Activated T-helper 1 cell treated with Interleukin-2 at 50 U/mL for 16 hours (primary cell): ENCODE measurements around the gene IRF8.
"Not testable (repeated sequence)": the region's sequence is repeated elsewhere in the genome, so short reads cannot be mapped to it uniquely, and the experiment has no call there.

Source experiments
- DNase-seq: peaks from one replicate; pipeline ENCODE4 v3.0.0-alpha.2; 2020; ENCODE audit warnings: low read depth

Gene IRF8

GRCh38 chr16:85868495-85868894 lies 30.5 kb upstream of the IRF8 start:
- DNase-seq: no peak

GRCh38 chr16:85869206-85869605 lies 29.8 kb upstream of the IRF8 start:
- DNase-seq: no peak

GRCh38 chr16:85869785-85870558 lies 29.0 kb upstream of the IRF8 start:
- DNase-seq: no peak

- DNase-seq: no peak
These were observed 27.2 kb upstream of the IRF8 start for GRCh38 chr16:85871756-85872155.

GRCh38 chr16:85872734-85873133 lies 26.2 kb upstream of the IRF8 start:
- no peak for DNase-seq

- DNase-seq: no peak
These were observed 25.8 kb upstream of the IRF8 start for GRCh38 chr16:85873153-85873552.

GRCh38 chr16:85874031-85874430 lies 24.9 kb upstream of the IRF8 start:
- not testable (repeated sequence) for DNase-seq

GRCh38 chr16:85878407-85878806 lies 20.6 kb upstream of the IRF8 start:
- DNase-seq: no peak

- no peak for DNase-seq
These were observed 20.1 kb upstream of the IRF8 start for GRCh38 chr16:85878875-85879274.

- no peak for DNase-seq
These were observed 19.4 kb upstream of the IRF8 start for GRCh38 chr16:85879549-85879948.

- DNase-seq: no peak
These were observed 18.8 kb upstream of the IRF8 start for GRCh38 chr16:85879975-85880831.

- DNase-seq: no peak
These were observed 18.1 kb upstream of the IRF8 start for GRCh38 chr16:85880861-85881260.

- DNase-seq: no peak
These were observed 17.5 kb upstream of the IRF8 start for GRCh38 chr16:85881436-85881835.

- no peak for DNase-seq
These were observed 16.7 kb upstream of the IRF8 start for GRCh38 chr16:85882181-85882810.

GRCh38 chr16:85883813-85884212 lies 15.1 kb upstream of the IRF8 start:
- no peak for DNase-seq

GRCh38 chr16:85884808-85885463 lies 14.0 kb upstream of the IRF8 start:
- no peak for DNase-seq

- DNase-seq: no peak
These were observed 13.4 kb upstream of the IRF8 start for GRCh38 chr16:85885537-85885936.

GRCh38 chr16:85888405-85889331 lies 10.3 kb upstream of the IRF8 start:
- DNase-seq: no peak

GRCh38 chr16:85891033-85891775 lies 7.8 kb upstream of the IRF8 start:
- DNase-seq: no peak

- no peak for DNase-seq
These were observed 7.2 kb upstream of the IRF8 start for GRCh38 chr16:85891776-85892166.
